Mesendoderm (in vitro differentiated cells): Measurements from ENCODE around the gene BCAR3.

Experiments
- DNase-seq: peaks from one replicate; pipeline ENCODE4 v3.0.0; 2013
- H2AK5ac ChIP-seq: 2 replicates; pipeline ENCODE4 v1.6.1; 2013; ENCODE audit warnings: low read length, inconsistent platforms
- H2BK120ac ChIP-seq: 2 replicates; pipeline ENCODE4 v1.6.1; 2013; ENCODE audit warnings: low read depth, mild to moderate bottlenecking, low read length, moderate library complexity, mixed read lengths
- H2BK15ac ChIP-seq: replicated peaks from 2 replicates; pipeline ENCODE4 v1.6.1; 2013; ENCODE audit warnings: low read depth, mild to moderate bottlenecking, moderate library complexity
- H2BK5ac ChIP-seq: 2 replicates; pipeline ENCODE4 v1.6.1; 2013; ENCODE audit warnings: low read length, inconsistent platforms
- H3K18ac ChIP-seq: 2 replicates; pipeline ENCODE4 v1.6.1; 2013; ENCODE audit warnings: mild to moderate bottlenecking, low read length, mixed read lengths
- H3K23ac ChIP-seq: one replicate; pipeline ENCODE4 v1.6.1; 2013; ENCODE audit warnings: low read length
- H3K27ac ChIP-seq: 2 replicates; pipeline ENCODE4 v1.5.1; 2013; ENCODE audit warnings: low read depth, mild to moderate bottlenecking, inconsistent platforms, low read length, moderate library complexity
- H3K27me3 ChIP-seq: 2 replicates; pipeline ENCODE4 v1.6.1; 2013; ENCODE audit warnings: low read length, control low read depth, mild to moderate bottlenecking, inconsistent platforms; ENCODE audit not compliant: insufficient read depth, poor library complexity
- H3K36me3 ChIP-seq: 2 replicates; pipeline ENCODE4 v1.6.1; 2013; ENCODE audit warnings: low read length, inconsistent platforms; ENCODE audit not compliant: control insufficient read depth, insufficient read depth
- H3K4ac ChIP-seq: one replicate; pipeline ENCODE4 v1.6.1; 2013; ENCODE audit warnings: low read depth, mild to moderate bottlenecking, low read length, moderate library complexity
- H3K4me1 ChIP-seq: 2 replicates; pipeline ENCODE4 v1.6.1; 2013; ENCODE audit warnings: low read depth, low read length, inconsistent platforms; ENCODE audit not compliant: control insufficient read depth
- H3K4me2 ChIP-seq: 2 replicates; pipeline ENCODE4 v1.6.1; 2013; ENCODE audit warnings: low read length
- H3K4me3 ChIP-seq: 2 replicates; pipeline ENCODE4 v1.5.1; 2013; ENCODE audit warnings: mild to moderate bottlenecking, low read length
- H3K56ac ChIP-seq: one replicate; pipeline ENCODE4 v1.6.1; 2013; ENCODE audit warnings: low read length
- H3K79me1 ChIP-seq: 2 replicates; pipeline ENCODE4 v1.6.1; 2013; ENCODE audit warnings: low read length, inconsistent platforms
- H3K79me2 ChIP-seq: 2 replicates; pipeline ENCODE4 v1.6.1; 2013; ENCODE audit warnings: mild to moderate bottlenecking, low read length; ENCODE audit not compliant: control insufficient read depth, insufficient read depth
- H3K9ac ChIP-seq: 2 replicates; pipeline ENCODE4 v1.6.1; 2013; ENCODE audit warnings: low read length, inconsistent platforms
- H4K5ac ChIP-seq: one replicate; pipeline ENCODE4 v1.6.1; 2013; ENCODE audit warnings: low read length
- H4K8ac ChIP-seq: one replicate; pipeline ENCODE4 v1.6.1; 2013; ENCODE audit warnings: low read depth, mild to moderate bottlenecking, control low read depth, low read length, moderate library complexity
- WGBS: extraction: QIAGEN DNeasy Blood & Tissue Kit; methylation state at CpG from one replicate; pipeline ENCODE4 v1.1.7; 2013; ENCODE audit warnings: low lambda C conversion rate, missing lambda C conversion rate; ENCODE audit not compliant: insufficient coverage; ENCODE audit errors: extremely low coverage; 5-methylcytosine and 5-hydroxymethylcytosine counted together

The BCAR3 gene

GRCh38 chr1:93574991-93575390 is 106.6 kb downstream of the BCAR3 start:
- Histone ChIP-seq H2AK5ac (no peak overlapping the region), H3K4me2 (no peak overlapping the region), H3K36me3 (peaks cover 29% of the 10 kb centered on the region), H3K4me1 (no peaks in the 10 kb centered on the region), H2BK15ac (no peak overlapping the region), H3K23ac (no peak overlapping the region), H4K8ac (no peak overlapping the region), H2BK120ac (no peak overlapping the region), H3K56ac (no peak overlapping the region), H3K27ac (no peak overlapping the region), H3K9ac (no peak overlapping the region), H3K79me1 (peaks cover 7% of the 10 kb centered on the region), H3K4me3 (no peak overlapping the region), H2BK5ac (no peak overlapping the region), H3K79me2 (no peaks in the 10 kb centered on the region), H3K27me3 (no peaks in the 10 kb centered on the region), H3K18ac (no peak overlapping the region), H4K5ac (no peak overlapping the region), H3K4ac (no peak overlapping the region)
- no peak for DNase-seq
- WGBS, result no CpG with 5 or more reads among the region's 6 CpGs

- H3K4ac ChIP-seq, result no peak overlapping the region
Measured at GRCh38 chr1:93574511-93574910, 107.1 kb downstream of the BCAR3 start.

GRCh38 chr1:93573940-93574469 is 107.6 kb downstream of the BCAR3 start:
- Histone ChIP-seq H3K56ac (no peak overlapping the region), H3K27ac (no peak overlapping the region), H3K18ac (no peak overlapping the region), H2BK120ac (no peak overlapping the region), H3K4me3 (no peak overlapping the region), H3K4me1 (no peaks in the 10 kb centered on the region), H3K23ac (no peak overlapping the region), H3K4ac (no peak overlapping the region), H3K79me1 (peaks cover under 1% of the 10 kb centered on the region), H2BK5ac (no peak overlapping the region), H4K5ac (no peak overlapping the region), H3K4me2 (no peak overlapping the region), H2BK15ac (no peak overlapping the region), H3K27me3 (no peaks in the 10 kb centered on the region), H2AK5ac (no peak overlapping the region), H3K9ac (no peak overlapping the region), H3K36me3 (peaks cover 24% of the 10 kb centered on the region), H4K8ac (no peak overlapping the region), H3K79me2 (no peaks in the 10 kb centered on the region)
- no peak for DNase-seq
- no CpG with 5 or more reads among the region's 1 CpG for WGBS

More at GRCh38 chr1:93574511-93574910, 107.1 kb downstream of the BCAR3 start:
- peaks cover 5% of the 10 kb centered on the region for H3K79me1 ChIP-seq
- no peak overlapping the region for H4K8ac ChIP-seq
- H2AK5ac ChIP-seq, result no peak overlapping the region
- DNase-seq, result no peak
- no peak overlapping the region for H3K9ac ChIP-seq
- H3K4me3 ChIP-seq, result no peak overlapping the region
- H3K27me3 ChIP-seq, result no peaks in the 10 kb centered on the region
- no peak overlapping the region for H2BK5ac ChIP-seq
- no peaks in the 10 kb centered on the region for H3K4me1 ChIP-seq
- H4K5ac ChIP-seq, result no peak overlapping the region
- no CpG with 5 or more reads among the region's 7 CpGs for WGBS
- no peak overlapping the region for H2BK120ac ChIP-seq
- H3K79me2 ChIP-seq, result no peaks in the 10 kb centered on the region
- H3K36me3 ChIP-seq, result peaks cover 27% of the 10 kb centered on the region
- H2BK15ac ChIP-seq, result no peak overlapping the region
- no peak overlapping the region for H3K27ac ChIP-seq
- H3K18ac ChIP-seq, result no peak overlapping the region
- no peak overlapping the region for H3K4me2 ChIP-seq
- H3K56ac ChIP-seq, result no peak overlapping the region
- no peak overlapping the region for H3K23ac ChIP-seq

GRCh38 chr1:93571623-93572310 is 109.9 kb downstream of the BCAR3 start:
- Histone ChIP-seq H3K23ac (no peak overlapping the region), H4K8ac (no peak overlapping the region), H4K5ac (no peak overlapping the region), H3K27me3 (no peaks in the 10 kb centered on the region), H3K36me3 (peaks cover 23% of the 10 kb centered on the region), H3K9ac (no peak overlapping the region), H3K4me3 (no peak overlapping the region), H3K4me2 (no peak overlapping the region), H3K4me1 (no peaks in the 10 kb centered on the region), H3K79me1 (no peaks in the 10 kb centered on the region), H3K56ac (no peak overlapping the region), H3K79me2 (no peaks in the 10 kb centered on the region), H3K27ac (no peak overlapping the region), H2BK120ac (no peak overlapping the region), H2AK5ac (no peak overlapping the region), H2BK15ac (no peak overlapping the region), H3K4ac (no peak overlapping the region), H2BK5ac (no peak overlapping the region), H3K18ac (no peak overlapping the region)
- WGBS, result no CpG with 5 or more reads among the region's 12 CpGs
- DNase-seq, result no peak

- no peak overlapping the region for H2AK5ac ChIP-seq
- H3K56ac ChIP-seq, result no peak overlapping the region
- no peak for DNase-seq
- H2BK5ac ChIP-seq, result no peak overlapping the region
- H3K79me2 ChIP-seq, result no peaks in the 10 kb centered on the region
- H3K27me3 ChIP-seq, result no peaks in the 10 kb centered on the region
- H3K27ac ChIP-seq, result peak overlapping the region; percentile 30
- H3K23ac ChIP-seq, result no peak overlapping the region
- no peaks in the 10 kb centered on the region for H3K4me1 ChIP-seq
- no CpG with 5 or more reads among the region's 2 CpGs for WGBS
- H3K36me3 ChIP-seq, result peaks cover 19% of the 10 kb centered on the region
- no peaks in the 10 kb centered on the region for H3K79me1 ChIP-seq
- no peak overlapping the region for H3K4me3 ChIP-seq
- H3K4me2 ChIP-seq, result no peak overlapping the region
- no peak overlapping the region for H4K8ac ChIP-seq
- H4K5ac ChIP-seq, result no peak overlapping the region
- no peak overlapping the region for H3K18ac ChIP-seq
- no peak overlapping the region for H2BK120ac ChIP-seq
- H3K4ac ChIP-seq, result no peak overlapping the region
- H2BK15ac ChIP-seq, result no peak overlapping the region
- no peak overlapping the region for H3K9ac ChIP-seq
Measured at GRCh38 chr1:93569489-93569888, 112.1 kb downstream of the BCAR3 start.
